CD14-positive monocyte (primary cell): ENCODE measurements around the gene ZNF653. TPM values are rescaled to one million over a fixed set of nuclear protein-coding genes. Genes with fewer than 3 reads are reported as not detected.

ENCODE experiments used
- DNase-seq, 3 donors: peaks; one replicate each; pipeline ENCODE4 v3.0.0-alpha.2; 2011 to 2022
- H2AFZ ChIP-seq: 2 replicates; pipeline ENCODE4 v1.6.0; 2012; ENCODE audit warnings: mild to moderate bottlenecking, low read depth, low read length, inconsistent platforms; ENCODE audit not compliant: insufficient read depth, poor library complexity, severe bottlenecking
- H3K27ac ChIP-seq, 2 donors: 1 replicate in 1 of 2; 2 replicates in 1 of 2; pipeline ENCODE4 v1.5.1; 2012 to 2013; ENCODE audit warnings: low read length in 2 of 2, control low read depth in 1 of 2, inconsistent platforms in 1 of 2, low read depth in 1 of 2, mild to moderate bottlenecking in 1 of 2
- H3K27me3 ChIP-seq, 2 donors: one replicate each; pipeline versions ENCODE4 v1.6.0 to v1.6.1; 2011 to 2013; ENCODE audit warnings: low read length in 2 of 2; ENCODE audit not compliant: control insufficient read depth in 2 of 2, insufficient read depth in 2 of 2
- H3K36me3 ChIP-seq, 2 donors: replicated peaks in 1 of 2; 1 replicate in 1 of 2; 2 replicates in 1 of 2; pipeline versions ENCODE4 v1.5.1 to v1.6.1; 2012 to 2013; ENCODE audit warnings: low read length in 2 of 2, control low read depth in 1 of 2, inconsistent platforms in 1 of 2, mild to moderate bottlenecking in 1 of 2; ENCODE audit not compliant: insufficient read depth in 2 of 2, control insufficient read depth in 1 of 2
- H3K4me1 ChIP-seq, 2 donors: 1 replicate in 1 of 2; 2 replicates in 1 of 2; pipeline versions ENCODE4 v1.5.1 to v1.6.1; 2012 to 2013; ENCODE audit warnings: low read length in 2 of 2, control low read depth in 1 of 2, inconsistent platforms in 1 of 2, mild to moderate bottlenecking in 1 of 2, moderate library complexity in 1 of 2; ENCODE audit not compliant: insufficient read depth in 2 of 2, control insufficient read depth in 1 of 2
- H3K4me2 ChIP-seq: replicated peaks from 2 replicates; pipeline ENCODE3; 2012; ENCODE audit warnings: low read length, moderate library complexity, mild to moderate bottlenecking; ENCODE audit not compliant: poor library complexity, severe bottlenecking; ENCODE audit errors: extremely low read depth
- H3K4me3 ChIP-seq, 3 experiments: fragments of 200-600 bp in 1 of 3; sonication (generic) in 1 of 3; replicated peaks in 1 of 3; 1 replicate in 2 of 3; 2 replicates in 1 of 3; pipeline ENCODE4 v1.5.1; 2011 to 2013; ENCODE audit warnings: low read length in 3 of 3, mild to moderate bottlenecking in 3 of 3, control low read depth in 2 of 3, low read depth in 2 of 3, inconsistent platforms in 1 of 3, moderate library complexity in 1 of 3
- H3K79me2 ChIP-seq: 2 replicates; pipeline ENCODE4 v1.6.0; 2012; ENCODE audit warnings: mild to moderate bottlenecking, control low read depth, inconsistent platforms, low read length, moderate library complexity; ENCODE audit not compliant: insufficient read depth
- H3K9ac ChIP-seq: 2 replicates; pipeline ENCODE4 v1.6.0; 2017; ENCODE audit warnings: low read length, mild to moderate bottlenecking; ENCODE audit not compliant: insufficient read depth, poor library complexity, severe bottlenecking
- H3K9me3 ChIP-seq, 2 donors: replicated peaks in 1 of 2; 1 replicate in 1 of 2; 2 replicates in 1 of 2; pipeline versions ENCODE4 v1.5.1 to v1.6.1; 2012 to 2013; ENCODE audit warnings: low read length in 2 of 2, control low read depth in 1 of 2; ENCODE audit not compliant: control insufficient read depth in 1 of 2, insufficient read depth in 1 of 2
- H4K20me1 ChIP-seq: 2 replicates; pipeline ENCODE4 v1.6.0; 2012; ENCODE audit warnings: mild to moderate bottlenecking, low read length, control low read depth, moderate library complexity; ENCODE audit not compliant: insufficient read depth
- H3K27ac Mint-ChIP-seq, 7 donors: one replicate each; pipeline ENCODE4 v1.8.0; 2020; ENCODE audit warnings: mild to moderate bottlenecking in 7 of 7, mixed read lengths in 7 of 7, moderate library complexity in 6 of 7, inconsistent platforms in 2 of 7
- H3K27me3 Mint-ChIP-seq, 3 donors: one replicate each; pipeline ENCODE4 v1.8.0; 2021 to 2022; ENCODE audit warnings: low read depth in 3 of 3, mild to moderate bottlenecking in 3 of 3, mixed read lengths in 3 of 3, moderate library complexity in 3 of 3, inconsistent platforms in 1 of 3
- H3K36me3 Mint-ChIP-seq, 2 donors: one replicate each; pipeline ENCODE4 v1.8.0; 2020; ENCODE audit warnings: mixed read lengths in 2 of 2, inconsistent platforms in 1 of 2, mild to moderate bottlenecking in 1 of 2
- H3K4me1 Mint-ChIP-seq: one replicate; pipeline ENCODE4 v1.8.0; 2020; ENCODE audit warnings: mild to moderate bottlenecking, mixed read lengths
- H3K4me3 Mint-ChIP-seq, 2 donors: one replicate each; pipeline ENCODE4 v1.8.0; 2020; ENCODE audit warnings: mild to moderate bottlenecking in 2 of 2, mixed read lengths in 2 of 2, moderate library complexity in 1 of 2
- H3K9me3 Mint-ChIP-seq, 7 donors: one replicate each; pipeline ENCODE4 v1.8.0; 2020 to 2022; ENCODE audit warnings: mixed read lengths in 7 of 7, mild to moderate bottlenecking in 6 of 7, moderate library complexity in 6 of 7, inconsistent platforms in 2 of 7
- WGBS: methylation state at CpG from one replicate; pipeline ENCODE4 v1.1.5; 2013; ENCODE audit warnings: missing lambda C conversion rate; ENCODE audit not compliant: insufficient coverage; 5-methylcytosine and 5-hydroxymethylcytosine counted together
- intact Hi-C, 2 donors: fragments of 100-400 bp; cut with micrococcal nuclease; formaldehyde crosslinking; loops; one replicate each; pipeline versions ENCODE4 v1.15.0 to v1.15.1; 2023
- polyA plus RNA-seq, 3 donors: library from polyadenylated mRNA; depleted of rRNA in 1 of 3; unstranded in 2 of 3; stranded (reverse) in 1 of 3; fragments of 300-500 nt in 2 of 3; fragments of >200 nt in 1 of 3; fragmentation: Illumina TruSeq in 2 of 3; gene quantifications; 1 replicate in 2 of 3; 2 replicates in 1 of 3; pipeline ENCODE4 v1.2.3, GENCODE V29; 2012 to 2021
- TF ChIP-seq, protein P1 (sequence below): fragments of 200-600 bp; IDR thresholded peaks from one replicate; pipeline ENCODE4 v1.8.0; 2022; ENCODE audit warnings: antibody characterized with exemption, mild to moderate bottlenecking

Gene ZNF653
- polyA plus RNA-seq, 3 donors: 0.88 to 8.1 (median 1.2) TPM

DNA sequence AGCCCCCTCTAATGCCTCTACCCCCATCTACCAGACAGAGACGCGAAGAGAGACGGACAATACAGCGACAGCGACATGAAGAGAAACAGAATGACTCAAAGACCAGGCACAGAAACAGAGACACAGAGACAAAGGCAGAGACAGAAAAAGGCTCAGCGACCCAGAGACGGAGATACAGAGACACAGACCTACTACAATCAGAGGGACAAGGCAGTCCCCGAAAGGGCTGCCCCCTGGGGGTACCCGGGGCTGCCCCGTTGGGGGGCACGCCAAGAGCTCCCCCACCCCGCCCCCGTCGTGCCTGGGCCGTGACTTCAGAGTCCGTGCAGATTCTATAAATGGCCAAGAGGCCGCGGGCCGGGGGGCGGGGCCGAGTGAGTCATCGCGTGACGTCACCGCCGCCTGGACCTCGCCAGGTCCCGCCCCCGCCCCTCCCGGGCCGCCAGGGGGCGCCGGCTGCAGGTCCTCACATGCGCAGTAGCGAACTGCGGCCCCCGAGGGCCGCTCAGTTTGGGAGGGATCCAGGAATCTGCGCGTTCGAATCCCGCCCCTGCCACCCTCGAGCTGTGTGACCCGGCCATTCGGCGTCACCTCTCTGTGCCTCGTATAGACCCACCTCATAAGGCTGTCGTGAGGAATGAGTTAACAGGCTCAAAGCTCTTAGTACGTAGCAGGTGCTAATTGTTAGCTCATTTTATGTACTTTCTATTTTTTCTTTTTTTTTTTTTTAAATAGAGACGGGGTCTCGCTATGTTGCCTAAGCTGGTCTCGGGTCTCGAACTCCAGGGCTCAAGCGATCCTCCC lies 30.4 kb upstream of the ZNF653 start:
- Histone ChIP-seq H2AFZ (peak overlapping the region; percentile 76), H4K20me1 (no peaks in the 10 kb centered on the region), H3K27me3 (peaks cover 12 to 32% of the 10 kb centered on the region in 2 donors), H3K9ac (peak overlapping the region; percentile 42), H3K36me3 (no peaks in the 10 kb centered on the region), H3K4me1 (peaks cover 17 to 22% of the 10 kb centered on the region in 2 donors), H3K4me3 (peak overlapping the region in 1 of 3 experiments; percentile 58), H3K79me2 (no peaks in the 10 kb centered on the region), H3K9me3 (peaks cover 0 to 4% of the 10 kb centered on the region in 2 donors), H3K4me2 (peak overlapping the region; percentile 50), H3K27ac (peak overlapping the region; percentile 39 to 78)
- Mint-ChIP-seq H3K36me3 (peaks cover 0 to 5% of the 10 kb centered on the region in 2 donors), H3K27ac (peak overlapping the region; percentile 84 to 94 (median 91)), H3K9me3 (peaks cover 6 to 13% (median 8%) of the 10 kb centered on the region in 7 donors), H3K4me3 (peak overlapping the region; percentile 49 to 79), H3K4me1 (peaks cover 21% of the 10 kb centered on the region), H3K27me3 (peaks cover 24 to 36% (median 29%) of the 10 kb centered on the region in 3 donors)
- intact Hi-C loops: loop anchor here in 1 of 2 donors (2.0 kb wide), 2 partner anchors 23 to 51 kb away; partner anchors contain the start of gene ELOF1
- TF ChIP-seq, protein P1, sequence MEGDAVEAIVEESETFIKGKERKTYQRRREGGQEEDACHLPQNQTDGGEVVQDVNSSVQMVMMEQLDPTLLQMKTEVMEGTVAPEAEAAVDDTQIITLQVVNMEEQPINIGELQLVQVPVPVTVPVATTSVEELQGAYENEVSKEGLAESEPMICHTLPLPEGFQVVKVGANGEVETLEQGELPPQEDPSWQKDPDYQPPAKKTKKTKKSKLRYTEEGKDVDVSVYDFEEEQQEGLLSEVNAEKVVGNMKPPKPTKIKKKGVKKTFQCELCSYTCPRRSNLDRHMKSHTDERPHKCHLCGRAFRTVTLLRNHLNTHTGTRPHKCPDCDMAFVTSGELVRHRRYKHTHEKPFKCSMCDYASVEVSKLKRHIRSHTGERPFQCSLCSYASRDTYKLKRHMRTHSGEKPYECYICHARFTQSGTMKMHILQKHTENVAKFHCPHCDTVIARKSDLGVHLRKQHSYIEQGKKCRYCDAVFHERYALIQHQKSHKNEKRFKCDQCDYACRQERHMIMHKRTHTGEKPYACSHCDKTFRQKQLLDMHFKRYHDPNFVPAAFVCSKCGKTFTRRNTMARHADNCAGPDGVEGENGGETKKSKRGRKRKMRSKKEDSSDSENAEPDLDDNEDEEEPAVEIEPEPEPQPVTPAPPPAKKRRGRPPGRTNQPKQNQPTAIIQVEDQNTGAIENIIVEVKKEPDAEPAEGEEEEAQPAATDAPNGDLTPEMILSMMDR: peak; percentile 93
- WGBS: 17% methylated on average over 51 of the region's 54 CpGs
- DNase-seq: peak; percentile 83 to 91 (median 83)

DNA sequence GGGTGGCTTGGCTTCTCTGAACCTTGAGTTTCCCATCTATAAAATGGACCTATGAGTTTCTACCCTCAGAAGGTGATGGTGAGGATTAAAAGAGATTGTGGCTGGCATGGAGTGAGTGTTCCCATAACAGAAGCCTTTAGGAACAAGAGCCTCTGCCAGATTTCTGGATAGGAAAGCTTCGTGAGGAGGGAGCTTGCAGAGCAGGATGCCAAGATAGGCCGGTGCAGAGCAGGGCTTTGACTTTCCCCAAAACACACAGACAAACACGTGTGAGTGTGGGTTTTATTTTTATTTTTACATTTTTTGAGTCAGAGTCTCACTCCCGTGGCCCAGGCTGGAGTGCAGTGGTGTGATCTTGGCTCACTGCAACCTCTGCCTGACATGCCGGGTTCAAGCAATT lies 29.3 kb upstream of the ZNF653 start:
- H2AFZ ChIP-seq: no peak overlapping the region
- intact Hi-C loops: no loop called here
- TF ChIP-seq, protein P1: no peak
- no peak overlapping the region for H3K9ac ChIP-seq
- no peaks in the 10 kb centered on the region for H4K20me1 ChIP-seq
- peak overlapping the region in 1 of 2 donors; percentile 78 for H3K27ac ChIP-seq
- Mint-ChIP-seq H3K4me3 (peak overlapping the region in 1 of 2 donors; percentile 20), H3K9me3 (peaks cover 6 to 18% (median 9%) of the 10 kb centered on the region in 7 donors), H3K27ac (peak overlapping the region; percentile 66 to 94 (median 91)), H3K4me1 (peaks cover 21% of the 10 kb centered on the region), H3K27me3 (peaks cover 19 to 25% (median 21%) of the 10 kb centered on the region in 3 donors), H3K36me3 (peaks cover 0 to 5% of the 10 kb centered on the region in 2 donors)
- H3K36me3 ChIP-seq: no peaks in the 10 kb centered on the region
- H3K4me2 ChIP-seq: no peak overlapping the region
- H3K4me3 ChIP-seq: no peak overlapping the region
- H3K79me2 ChIP-seq: no peaks in the 10 kb centered on the region
- peaks cover 0 to 4% of the 10 kb centered on the region in 2 donors for H3K9me3 ChIP-seq
- H3K4me1 ChIP-seq: peaks cover 17 to 22% of the 10 kb centered on the region in 2 donors
- H3K27me3 ChIP-seq: peaks cover 10 to 22% of the 10 kb centered on the region in 2 donors
- no peak for DNase-seq
- WGBS: 88% methylated on average over 2 of the region's 5 CpGs
